Measurements from ENCODE around the gene MAG. TPM values are rescaled to one million over a fixed set of nuclear protein-coding genes. Genes with fewer than 3 reads are reported as not detected.

MAG gene
- total and polyA plus RNA-seq, 12 donors = 0.33 to 45.0 (median 2.1) TPM; not detected in 1

- WGBS, 4 donors = 81 to 90% (median 86%) methylated on average over 11 of the region's 11 CpGs
- no peaks in the 10 kb centered on the region for H3K36me3 ChIP-seq (replicated peaks in 1 of 2)
- H3K4me3 ChIP-seq = no peak overlapping the region
- no peaks in the 10 kb centered on the region for H3K27me3 ChIP-seq
- H3K27ac ChIP-seq = no peak overlapping the region
- no peak for DNase-seq
- intact Hi-C loops (cut with DNase I) = no loop called here
- H3K9me3 ChIP-seq (replicated peaks in 1 of 3) = no peaks in the 10 kb centered on the region
- TF ChIP-seq POLR2A (IDR thresholded peaks at IDR 0.05) (no peak), CTCF (IDR thresholded peaks at IDR 0.05) (no peak)
- H3K4me1 ChIP-seq (replicated peaks in 1 of 2) = peaks cover under 1 to 2% of the 10 kb centered on the region in 2 donors
Observed at GRCh38 chr19:35304036-35304435, 12.1 kb downstream of the MAG start.

DNA sequence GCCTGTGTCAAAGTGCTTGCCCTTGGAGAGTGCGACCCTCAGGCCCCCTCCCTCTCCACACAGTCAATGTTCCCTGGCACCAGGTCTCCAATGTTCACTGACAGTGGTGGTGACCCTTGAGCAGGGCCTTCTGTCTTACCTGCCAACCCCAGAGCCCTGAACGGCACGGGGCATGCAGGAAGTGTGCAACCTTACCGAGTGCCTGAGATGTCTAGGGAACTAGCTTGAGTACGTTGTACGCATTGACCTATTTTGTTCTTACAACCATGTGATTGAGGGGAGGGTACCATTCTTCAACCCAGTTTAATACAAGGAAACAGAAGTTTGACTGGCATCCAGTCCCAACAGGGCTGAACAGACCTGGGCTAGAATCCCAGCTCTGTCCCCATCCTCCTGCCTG lies 13.2 kb downstream of the MAG start:
- no peaks in the 10 kb centered on the region for H3K36me3 ChIP-seq (replicated peaks in 1 of 2)
- WGBS, 4 donors = 84 to 93% (median 88%) methylated on average over 4 to 6 of the region's 6 CpGs
- DNase-seq = no peak
- intact Hi-C loops (cut with DNase I) = no loop called here
- no peaks in the 10 kb centered on the region for H3K9me3 ChIP-seq (replicated peaks in 1 of 3)
- H3K4me3 ChIP-seq = no peak overlapping the region
- peaks cover 12 to 13% of the 10 kb centered on the region in 2 donors for H3K4me1 ChIP-seq (replicated peaks in 1 of 2)
- H3K27ac ChIP-seq = no peak overlapping the region
- no peak for TF ChIP-seq CTCF (IDR thresholded peaks at IDR 0.05)
- no peak for TF ChIP-seq POLR2A (IDR thresholded peaks at IDR 0.05)
- H3K27me3 ChIP-seq = no peaks in the 10 kb centered on the region

DNA sequence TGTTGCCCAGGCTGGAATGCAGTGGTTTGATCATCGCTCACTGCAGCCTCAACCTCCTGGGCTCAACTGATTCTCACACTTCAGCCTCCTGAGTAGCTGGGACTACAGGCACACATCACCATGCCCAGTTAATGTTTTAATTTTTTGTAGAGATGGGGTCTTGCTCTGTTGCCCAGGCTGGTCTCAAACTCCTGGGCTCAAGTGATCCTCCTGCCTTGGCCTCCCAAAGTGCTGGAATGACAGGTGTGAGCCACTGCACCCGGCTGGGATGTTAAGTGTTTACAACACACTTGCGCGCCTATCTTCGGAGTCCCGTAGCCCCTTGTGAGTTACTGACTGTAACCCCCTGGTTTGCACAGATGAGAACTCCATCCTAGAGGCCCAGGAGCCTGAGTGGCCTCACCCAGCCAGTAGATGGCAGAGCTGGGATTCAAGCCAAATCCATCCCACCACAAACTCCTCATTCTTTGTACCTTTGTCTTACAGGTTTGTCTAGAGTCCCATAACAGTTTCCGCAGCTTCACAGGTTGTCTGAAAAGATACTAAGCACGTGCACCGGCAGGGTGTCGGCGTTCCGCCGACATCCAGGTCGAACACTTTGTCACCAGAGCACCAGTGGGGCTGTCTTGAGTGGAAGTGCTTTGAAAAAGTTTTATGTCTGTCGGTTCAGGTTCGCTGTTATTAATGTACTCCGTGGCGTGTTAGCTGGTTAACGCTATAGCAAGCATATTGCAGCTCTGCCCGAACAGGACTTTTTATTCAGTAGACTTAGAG lies 14.7 kb downstream of the MAG start:
- Histone ChIP-seq H3K27ac (no peak overlapping the region), H3K27me3 (no peaks in the 10 kb centered on the region), H3K36me3 (replicated peaks in 1 of 2) (no peaks in the 10 kb centered on the region), H3K4me3 (no peak overlapping the region), H3K4me1 (replicated peaks in 1 of 2) (peaks cover 13% of the 10 kb centered on the region in 2 donors), H3K9me3 (replicated peaks in 1 of 3) (no peaks in the 10 kb centered on the region)
- intact Hi-C loops (cut with DNase I) = no loop called here
- WGBS, 4 donors = 91 to 93% (median 92%) methylated on average over 20 of the region's 20 CpGs
- TF ChIP-seq POLR2A (IDR thresholded peaks at IDR 0.05) (no peak), CTCF (IDR thresholded peaks at IDR 0.05) (no peak)
- no peak for DNase-seq

DNA sequence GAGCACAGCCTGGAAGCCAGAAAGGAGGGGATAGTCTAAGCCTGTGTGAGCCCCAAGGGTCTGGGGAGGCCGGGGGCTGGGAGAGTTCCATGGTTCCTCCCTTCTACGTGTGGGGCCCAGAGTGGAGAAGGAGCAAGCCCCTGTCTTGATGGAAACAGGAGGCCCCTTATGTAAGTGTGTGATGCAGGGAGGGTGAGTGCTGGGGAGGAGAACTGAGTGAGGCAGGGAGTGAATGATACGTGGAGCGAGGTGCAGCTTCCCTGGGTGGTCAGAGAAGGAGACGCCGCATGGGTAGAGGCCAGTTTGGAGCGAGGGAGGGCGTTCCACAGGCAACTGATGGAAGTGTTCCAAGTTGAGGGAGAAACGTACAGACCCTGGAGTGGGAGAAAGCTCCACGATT lies 16.0 kb downstream of the MAG start:
- H3K27ac ChIP-seq = no peak overlapping the region
- H3K4me3 ChIP-seq = no peak overlapping the region
- H3K9me3 ChIP-seq (replicated peaks in 1 of 3) = no peaks in the 10 kb centered on the region
- no peaks in the 10 kb centered on the region for H3K36me3 ChIP-seq (replicated peaks in 1 of 2)
- DNase-seq = no peak
- intact Hi-C loops (cut with DNase I) = no loop called here
- H3K4me1 ChIP-seq (replicated peaks in 1 of 2) = peaks cover 13% of the 10 kb centered on the region in 2 donors
- 66 to 84% (median 80%) methylated on average over 10 of the region's 10 CpGs for WGBS, 4 donors
- no peaks in the 10 kb centered on the region for H3K27me3 ChIP-seq
- TF ChIP-seq CTCF (IDR thresholded peaks at IDR 0.05) = no peak
- TF ChIP-seq POLR2A (IDR thresholded peaks at IDR 0.05) = no peak
